Mesothelial cell of epicardium (in vitro differentiated cells): ENCODE data around the gene C1GALT1. TPM values are rescaled to one million over a fixed set of nuclear protein-coding genes. Genes with fewer than 3 reads are reported as not detected.

Source experiments
- DNase-seq, 2 experiments: peaks; one replicate each; pipeline ENCODE4 v3.0.0; 2021; ENCODE audit warnings: low spot score in 2 of 2; ENCODE audit not compliant: unreplicated experiment in 2 of 2
- H3K27ac Mint-ChIP-seq: 2 replicates; pipeline ENCODE4 v1.8.0; 2021; ENCODE audit warnings: mixed read lengths
- H3K27me3 Mint-ChIP-seq: 2 replicates; pipeline ENCODE4 v1.8.0; 2021; ENCODE audit warnings: low read depth, mixed read lengths
- H3K36me3 Mint-ChIP-seq: 2 replicates; pipeline ENCODE4 v1.8.0; 2021; ENCODE audit warnings: mixed read lengths
- H3K4me1 Mint-ChIP-seq: 2 replicates; pipeline ENCODE4 v1.8.0; 2021; ENCODE audit warnings: mixed read lengths
- H3K4me3 Mint-ChIP-seq: 2 replicates; pipeline ENCODE4 v1.8.0; 2021; ENCODE audit warnings: mild to moderate bottlenecking, moderate library complexity, mixed read lengths
- H3K9me3 Mint-ChIP-seq: 2 replicates; pipeline ENCODE4 v1.8.0; 2021; ENCODE audit warnings: mixed read lengths
- CTCF ChIP-seq: fragments of 200-600 bp; sonication (generic); IDR thresholded peaks from one replicate; pipeline ENCODE4 v1.5.0; 2021; ENCODE audit warnings: antibody characterized with exemption; ENCODE audit not compliant: unreplicated experiment
- total RNA-seq: library from RNA; stranded (reverse); gene quantifications from 3 replicates; pipeline ENCODE4 v1.2.1, GENCODE V29; 2021

C1GALT1 gene
- total RNA-seq, 1 donor from 2014 or later = 36.8 TPM

GRCh38 chr7:7264306-7265040 is 82.1 kb downstream of the C1GALT1 start:
- TF ChIP-seq CTCF = no peak
- no peak for DNase-seq
- Mint-ChIP-seq H3K4me3 (no peak overlapping the region), H3K9me3 (peaks cover 7% of the 10 kb centered on the region), H3K36me3 (peaks cover 11% of the 10 kb centered on the region), H3K4me1 (no peaks in the 10 kb centered on the region), H3K27me3 (no peaks in the 10 kb centered on the region), H3K27ac (no peak overlapping the region)

GRCh38 chr7:7265081-7266075 is 83.0 kb downstream of the C1GALT1 start:
- no peak overlapping the region for H3K4me3 Mint-ChIP-seq
- H3K27ac Mint-ChIP-seq = no peak overlapping the region
- H3K36me3 Mint-ChIP-seq = peaks cover 6% of the 10 kb centered on the region
- H3K9me3 Mint-ChIP-seq = peaks cover 7% of the 10 kb centered on the region
- no peaks in the 10 kb centered on the region for H3K4me1 Mint-ChIP-seq
- no peak for DNase-seq
- no peak for TF ChIP-seq CTCF
- no peaks in the 10 kb centered on the region for H3K27me3 Mint-ChIP-seq

GRCh38 chr7:7266257-7266881 is 84.0 kb downstream of the C1GALT1 start:
- no peak for TF ChIP-seq CTCF

GRCh38 chr7:7271094-7271874 is 88.9 kb downstream of the C1GALT1 start:
- no peak for TF ChIP-seq CTCF
- no peak for DNase-seq
- no peak overlapping the region for H3K4me3 Mint-ChIP-seq
- no peak overlapping the region for H3K27ac Mint-ChIP-seq
- no peaks in the 10 kb centered on the region for H3K27me3 Mint-ChIP-seq
- H3K9me3 Mint-ChIP-seq = no peaks in the 10 kb centered on the region
- H3K36me3 Mint-ChIP-seq = no peaks in the 10 kb centered on the region
- no peaks in the 10 kb centered on the region for H3K4me1 Mint-ChIP-seq

More at GRCh38 chr7:7266257-7266881, 84.0 kb downstream of the C1GALT1 start:
- H3K27ac Mint-ChIP-seq = no peak overlapping the region
- H3K4me1 Mint-ChIP-seq = no peaks in the 10 kb centered on the region
- peaks cover 2% of the 10 kb centered on the region for H3K36me3 Mint-ChIP-seq
- no peak for DNase-seq
- no peaks in the 10 kb centered on the region for H3K27me3 Mint-ChIP-seq
- peaks cover 4% of the 10 kb centered on the region for H3K9me3 Mint-ChIP-seq
- H3K4me3 Mint-ChIP-seq = no peak overlapping the region

GRCh38 chr7:7272294-7272693 is 90.0 kb downstream of the C1GALT1 start:
- DNase-seq = no peak
- Mint-ChIP-seq H3K27ac (no peak overlapping the region), H3K36me3 (no peaks in the 10 kb centered on the region), H3K9me3 (no peaks in the 10 kb centered on the region), H3K4me3 (no peak overlapping the region), H3K27me3 (no peaks in the 10 kb centered on the region), H3K4me1 (no peaks in the 10 kb centered on the region)
- TF ChIP-seq CTCF = no peak
